Effector memory CD4-positive, alpha-beta T cell (primary cell): ENCODE measurements around the gene AK2.
"Not testable (repeated sequence)": the region's sequence is repeated elsewhere in the genome, so short reads cannot be mapped to it uniquely, and the experiment has no call there.

Experiments
- DNase-seq, 3 donors: peaks; one replicate each; pipeline ENCODE4 v3.0.0-alpha.2; 2020
- H3K27ac ChIP-seq: 2 replicates; pipeline ENCODE4 v1.7.0; 2013; ENCODE audit warnings: mild to moderate bottlenecking, low read length, moderate library complexity; ENCODE audit not compliant: insufficient read depth, poor library complexity, severe bottlenecking
- H3K27me3 ChIP-seq: replicated peaks from 2 replicates; pipeline ENCODE4 v1.7.0; 2013; ENCODE audit warnings: mild to moderate bottlenecking, low read length; ENCODE audit not compliant: insufficient read depth, control insufficient read depth, poor library complexity, severe bottlenecking
- H3K36me3 ChIP-seq: 2 replicates; pipeline ENCODE4 v1.7.0; 2013; ENCODE audit warnings: mild to moderate bottlenecking, low read length, moderate library complexity; ENCODE audit not compliant: control insufficient read depth, insufficient read depth
- H3K4me1 ChIP-seq: 2 replicates; pipeline ENCODE4 v1.7.0; 2013; ENCODE audit warnings: low read length, mild to moderate bottlenecking; ENCODE audit not compliant: control insufficient read depth, insufficient read depth, poor library complexity, severe bottlenecking
- H3K4me3 ChIP-seq: 2 replicates; pipeline ENCODE4 v1.7.0; 2013; ENCODE audit warnings: low read length, low read depth, mild to moderate bottlenecking; ENCODE audit not compliant: insufficient read depth, poor library complexity, severe bottlenecking
- H3K9me3 ChIP-seq: 2 replicates; pipeline ENCODE4 v1.7.0; 2013; ENCODE audit warnings: mild to moderate bottlenecking, low read length, moderate library complexity; ENCODE audit not compliant: control insufficient read depth

AK2 gene

DNA sequence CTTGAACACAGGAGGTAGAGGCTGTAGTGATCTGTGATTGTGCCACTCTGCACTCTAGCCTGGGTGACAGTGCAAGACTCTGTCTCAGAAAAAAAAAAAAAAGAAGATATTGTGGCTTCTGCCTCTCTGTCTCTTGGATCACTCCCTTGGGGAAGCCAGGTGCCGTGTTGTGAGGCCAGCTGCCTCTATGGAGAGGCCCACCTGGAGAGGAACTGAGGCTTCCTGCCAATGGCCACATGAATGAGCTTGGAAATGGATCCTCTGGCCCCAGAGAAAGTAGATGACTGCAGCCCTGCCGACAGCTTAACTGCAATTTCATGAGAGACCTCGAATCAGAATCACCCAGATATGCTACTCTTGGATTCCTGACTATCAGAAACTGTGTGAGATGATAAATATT is 19.7 kb upstream of the AK2 start:
- H3K4me3 ChIP-seq: no peak overlapping the region
- H3K9me3 ChIP-seq: no peaks in the 10 kb centered on the region
- no peak for DNase-seq
- no peaks in the 10 kb centered on the region for H3K27me3 ChIP-seq
- no peak overlapping the region for H3K27ac ChIP-seq
- H3K36me3 ChIP-seq: no peaks in the 10 kb centered on the region
- no peaks in the 10 kb centered on the region for H3K4me1 ChIP-seq

DNA sequence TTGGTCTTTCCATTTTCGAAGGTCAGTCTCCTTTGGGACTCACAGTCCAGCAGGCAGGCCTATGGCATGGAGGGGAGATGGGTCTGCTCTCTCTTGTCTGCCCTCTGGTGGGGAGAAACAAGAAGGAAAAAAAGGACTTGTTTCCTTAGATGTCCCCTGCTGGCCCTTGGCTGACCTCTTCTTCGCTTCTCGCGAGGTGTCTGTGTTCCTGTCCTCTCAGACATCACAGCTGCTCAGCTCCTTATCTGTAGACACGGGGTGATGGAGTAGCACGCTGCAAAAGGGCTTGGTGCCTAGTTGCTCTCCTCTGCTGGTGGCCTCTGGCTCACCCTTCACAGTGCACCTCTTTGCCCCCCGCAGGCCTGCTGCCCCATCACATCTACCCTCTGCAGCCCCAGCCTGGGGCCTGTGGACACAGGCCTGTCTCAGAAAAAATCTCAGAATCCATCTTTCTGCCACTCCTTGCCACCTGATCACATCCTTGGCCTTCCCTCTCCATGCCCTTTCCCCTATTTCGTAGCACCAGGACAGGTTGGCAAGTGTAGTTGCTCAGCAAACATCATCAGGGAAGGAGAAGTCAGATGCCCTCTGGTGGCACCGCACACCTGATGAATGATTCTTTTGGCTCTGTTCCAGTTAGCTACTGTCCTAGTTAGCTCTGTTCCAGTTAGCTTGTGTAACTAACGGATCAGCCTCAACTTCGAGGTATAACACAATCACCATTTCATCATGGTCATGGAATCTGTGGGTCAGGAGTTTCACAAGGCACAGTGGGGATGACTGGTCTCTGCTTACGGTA is 18.7 kb upstream of the AK2 start:
- Histone ChIP-seq H3K27me3 (no peaks in the 10 kb centered on the region), H3K27ac (no peak overlapping the region), H3K4me1 (no peaks in the 10 kb centered on the region), H3K36me3 (no peaks in the 10 kb centered on the region), H3K9me3 (no peaks in the 10 kb centered on the region), H3K4me3 (no peak overlapping the region)
- DNase-seq: no peak

DNA sequence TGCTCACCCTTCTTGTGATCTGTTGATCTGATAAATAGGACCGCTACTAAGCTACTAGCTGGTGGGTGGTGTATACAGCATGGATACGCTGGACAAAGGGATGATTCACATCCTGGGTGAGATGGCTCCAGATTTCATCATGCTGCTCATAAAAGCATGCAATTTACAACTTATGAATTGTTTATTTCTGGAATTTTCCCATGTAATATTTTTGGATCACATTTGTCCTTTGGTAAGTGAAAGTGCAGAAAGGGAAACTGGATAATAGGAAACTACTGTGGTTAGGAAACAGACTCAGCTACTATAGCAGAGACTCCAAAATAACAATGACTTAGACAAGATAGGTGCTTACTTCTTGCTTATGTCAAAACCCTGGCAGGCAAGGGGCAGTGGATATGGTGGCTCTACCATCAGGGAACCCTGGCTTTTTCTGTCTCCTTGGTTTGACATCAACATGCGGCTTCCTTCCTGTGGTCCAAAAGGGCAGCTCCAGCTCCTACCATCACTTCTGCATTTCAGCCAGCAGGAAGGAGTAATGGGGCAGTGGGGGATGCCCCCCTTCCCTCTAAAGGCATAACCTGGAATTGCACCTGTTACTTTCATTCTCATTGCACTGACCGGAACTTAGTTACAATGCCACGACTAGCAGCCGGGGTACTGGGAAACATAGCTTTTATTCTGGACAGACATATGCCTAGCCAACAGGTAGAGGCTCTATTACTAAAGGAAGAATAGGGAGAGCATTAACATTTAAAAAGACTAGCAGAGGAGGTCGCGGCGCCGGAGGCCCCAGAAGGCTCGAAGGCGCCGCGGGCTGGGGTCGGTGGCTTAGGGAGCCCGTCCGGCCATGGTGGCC is 13.8 kb upstream of the AK2 start:
- Histone ChIP-seq H3K4me3 (no peak overlapping the region), H3K36me3 (no peaks in the 10 kb centered on the region), H3K4me1 (peaks cover 6% of the 10 kb centered on the region), H3K9me3 (no peaks in the 10 kb centered on the region), H3K27ac (no peak overlapping the region), H3K27me3 (no peaks in the 10 kb centered on the region)
- DNase-seq: no peak

DNA sequence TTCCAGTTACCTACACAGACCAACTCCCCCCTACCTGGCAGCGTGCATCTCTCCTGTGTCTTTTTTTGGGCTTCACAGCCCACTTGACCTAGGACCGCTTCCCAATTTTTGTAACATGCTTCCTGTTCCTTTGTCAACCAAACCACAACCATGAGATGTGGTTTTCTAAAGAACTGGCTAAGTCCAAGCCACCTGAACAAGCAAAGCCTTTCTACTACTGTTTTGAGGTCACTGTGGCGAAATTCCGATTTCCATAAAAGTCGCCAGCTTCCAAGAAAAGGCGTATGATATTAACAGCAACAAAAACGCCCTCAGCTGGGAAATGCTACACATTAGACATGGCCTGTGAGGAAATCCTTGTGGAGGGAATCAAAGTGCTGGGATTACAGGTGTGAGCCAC is 12.7 kb upstream of the AK2 start:
- Histone ChIP-seq H3K36me3 (no peaks in the 10 kb centered on the region), H3K27ac (no peak overlapping the region), H3K4me3 (no peak overlapping the region), H3K27me3 (no peaks in the 10 kb centered on the region), H3K9me3 (no peaks in the 10 kb centered on the region), H3K4me1 (peaks cover 6% of the 10 kb centered on the region)
- no peak for DNase-seq

DNA sequence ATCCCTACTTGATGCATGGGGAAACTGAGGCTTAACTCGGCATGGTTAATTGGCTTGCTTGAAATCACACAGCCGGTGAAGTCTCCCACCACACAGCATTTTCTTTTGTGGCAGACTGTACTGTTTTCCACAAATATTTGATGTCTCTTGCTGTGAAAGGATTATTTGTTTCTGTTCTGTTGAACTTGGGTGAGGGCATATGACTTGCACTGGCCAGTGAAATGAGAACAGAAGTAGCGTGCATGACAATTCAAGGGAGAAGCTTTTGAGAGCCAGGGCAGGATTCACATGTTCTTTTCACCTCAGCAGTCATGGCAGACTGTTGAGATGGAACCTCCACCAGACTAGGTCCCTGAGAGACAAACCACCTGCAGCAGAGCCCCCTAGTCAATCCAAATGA is 11.7 kb upstream of the AK2 start:
- no peak overlapping the region for H3K27ac ChIP-seq
- H3K4me1 ChIP-seq: peaks cover 6% of the 10 kb centered on the region
- no peak overlapping the region for H3K4me3 ChIP-seq
- H3K27me3 ChIP-seq: no peaks in the 10 kb centered on the region
- no peaks in the 10 kb centered on the region for H3K9me3 ChIP-seq
- DNase-seq: no peak
- H3K36me3 ChIP-seq: no peaks in the 10 kb centered on the region

DNA sequence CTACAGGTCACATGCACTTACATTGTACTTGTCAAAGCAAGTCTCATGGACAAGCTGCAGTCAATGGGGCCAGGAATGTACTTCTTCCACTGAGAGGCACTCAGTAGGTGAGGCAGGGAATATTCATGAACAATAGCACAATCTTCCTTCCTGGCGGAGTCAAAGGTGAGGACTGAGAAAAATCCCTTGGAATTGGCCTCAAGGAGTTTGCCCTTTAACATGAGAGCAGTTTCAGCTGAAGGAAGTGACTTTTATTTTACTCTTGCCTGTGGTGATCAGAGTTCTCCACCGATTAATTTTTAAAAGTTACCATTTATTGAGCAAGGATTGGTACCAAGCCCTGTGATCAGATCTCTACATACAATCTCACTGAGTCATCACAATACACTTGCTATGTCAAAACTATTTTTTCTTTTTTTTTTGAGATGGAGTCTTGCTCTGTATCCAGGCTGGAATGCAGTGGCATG is 11.2 kb upstream of the AK2 start:
- H3K4me1 ChIP-seq: peaks cover 6% of the 10 kb centered on the region
- H3K27ac ChIP-seq: no peak overlapping the region
- no peaks in the 10 kb centered on the region for H3K36me3 ChIP-seq
- no peak overlapping the region for H3K4me3 ChIP-seq
- H3K27me3 ChIP-seq: no peaks in the 10 kb centered on the region
- DNase-seq: no peak
- no peaks in the 10 kb centered on the region for H3K9me3 ChIP-seq

DNA sequence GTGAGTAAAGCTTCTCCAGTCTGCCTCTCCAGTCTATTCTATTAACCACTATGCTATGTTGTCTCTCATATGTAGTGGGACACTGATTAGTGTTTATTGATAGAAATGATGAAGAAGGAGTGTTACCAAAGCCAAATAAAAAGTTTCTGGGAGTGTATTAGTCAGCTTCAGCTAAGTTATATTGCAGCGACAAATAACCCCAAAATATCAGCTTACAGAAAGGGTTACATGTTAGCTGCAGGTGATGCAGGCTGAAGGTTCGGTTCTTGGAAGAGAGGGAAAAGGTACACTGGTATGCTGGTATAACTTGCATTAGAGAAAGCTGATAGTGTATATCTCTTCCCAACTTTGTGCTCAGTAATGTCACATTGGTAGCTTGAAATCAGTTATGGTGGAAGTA is 10.6 kb upstream of the AK2 start:
- H3K4me3 ChIP-seq: no peak overlapping the region
- no peaks in the 10 kb centered on the region for H3K36me3 ChIP-seq
- H3K9me3 ChIP-seq: no peaks in the 10 kb centered on the region
- no peaks in the 10 kb centered on the region for H3K27me3 ChIP-seq
- H3K27ac ChIP-seq: no peak overlapping the region
- H3K4me1 ChIP-seq: peaks cover 6% of the 10 kb centered on the region
- no peak for DNase-seq

DNA sequence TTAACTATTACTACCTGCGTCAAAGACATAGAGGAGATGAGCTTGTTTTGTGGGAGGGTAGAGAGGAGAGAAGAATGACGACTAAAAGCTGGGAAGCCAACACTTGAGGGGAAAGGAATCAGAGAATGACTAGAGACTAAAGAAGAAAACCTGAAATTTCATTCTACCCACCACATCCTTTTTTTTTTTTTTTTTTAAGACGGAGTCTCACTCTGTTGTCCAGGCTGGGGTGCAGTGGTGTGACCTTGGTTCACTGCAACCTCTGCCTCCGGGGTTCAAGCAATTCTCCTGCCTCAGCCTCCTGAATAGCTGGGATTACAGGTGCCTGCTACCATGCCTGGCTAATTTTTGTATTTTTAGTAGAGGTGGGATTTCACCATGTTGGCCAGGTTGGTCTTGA is 9.6 kb upstream of the AK2 start:
- DNase-seq, H3K36me3 ChIP-seq, H3K4me1 ChIP-seq, H3K9me3 ChIP-seq, H3K27me3 ChIP-seq, H3K4me3 ChIP-seq, H3K27ac ChIP-seq: not testable (repeated sequence)

DNA sequence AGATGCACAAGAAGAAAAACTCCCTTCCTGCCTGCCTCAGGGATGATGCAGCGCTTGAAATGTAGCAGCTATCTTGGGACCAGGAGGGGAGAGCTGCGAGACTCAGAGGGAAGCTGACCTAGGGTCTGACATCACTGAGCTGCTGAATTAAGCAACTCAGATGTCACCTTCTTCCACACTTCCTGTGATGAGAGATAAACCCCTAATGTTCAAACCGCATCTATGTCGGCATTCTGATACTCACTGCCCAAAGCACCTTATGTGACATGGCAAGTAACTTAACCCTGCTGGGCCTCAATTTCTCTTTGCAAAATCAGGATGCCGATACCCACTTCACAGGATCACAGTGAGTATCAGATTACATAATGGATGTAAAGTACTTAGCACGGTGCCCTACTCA is 9.1 kb upstream of the AK2 start:
- Histone ChIP-seq H3K4me1 (peaks cover 6% of the 10 kb centered on the region), H3K9me3 (no peaks in the 10 kb centered on the region), H3K27me3 (no peaks in the 10 kb centered on the region), H3K27ac (no peak overlapping the region), H3K36me3 (no peaks in the 10 kb centered on the region), H3K4me3 (no peak overlapping the region)
- peak in 1 of 3 donors; percentile 7 for DNase-seq

DNA sequence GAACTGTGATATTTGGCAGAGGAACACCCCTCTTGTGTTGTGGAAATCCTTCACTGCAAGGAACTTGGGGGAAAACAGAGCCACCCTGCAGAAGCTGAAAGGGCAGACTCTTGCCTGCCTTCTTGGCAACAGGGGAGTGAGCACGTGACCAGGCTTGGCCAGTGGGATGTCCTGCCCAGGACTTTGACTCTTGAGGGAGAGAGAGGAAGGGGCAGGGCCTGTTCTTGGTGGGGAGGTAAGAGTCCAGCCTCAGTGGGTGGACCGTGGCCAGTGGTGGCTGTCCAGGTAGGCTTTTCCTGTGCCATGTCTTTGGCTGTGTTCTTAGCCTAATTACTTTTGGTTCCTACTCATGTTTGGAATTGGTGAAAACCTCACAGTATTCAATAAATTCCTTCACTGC is 8.6 kb upstream of the AK2 start:
- Histone ChIP-seq H3K9me3 (no peaks in the 10 kb centered on the region), H3K27me3 (no peaks in the 10 kb centered on the region), H3K36me3 (no peaks in the 10 kb centered on the region), H3K4me1 (peaks cover 6% of the 10 kb centered on the region), H3K4me3 (no peak overlapping the region), H3K27ac (no peak overlapping the region)
- no peak for DNase-seq
